Measurements from ENCODE around the gene PLCL1. TPM values are rescaled to one million over a fixed set of nuclear protein-coding genes. Genes with fewer than 3 reads are reported as not detected.

PLCL1 gene
- total RNA-seq, 1 experiment from 2014 or later, result not detected

DNA sequence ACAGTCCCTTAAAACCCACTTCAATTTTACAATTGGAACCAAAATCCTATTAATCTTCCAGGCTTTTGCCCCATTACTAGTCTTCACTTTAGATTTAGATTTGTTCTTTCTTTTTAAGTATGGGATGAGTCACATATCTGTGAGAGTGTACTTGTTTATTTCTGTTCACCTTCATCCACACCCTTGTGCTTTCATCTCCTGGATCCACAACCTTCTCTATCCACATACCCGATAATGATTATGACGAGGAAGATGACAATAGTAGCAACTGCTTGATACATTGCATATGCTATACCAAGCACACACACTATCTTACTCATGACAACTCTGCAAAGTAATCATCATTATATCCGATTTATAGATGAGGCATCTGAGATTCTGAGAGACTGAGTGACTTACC lies 297.3 kb downstream of the PLCL1 start:
- Histone ChIP-seq H3K9ac (ENCODE audit: low read length) (no peak overlapping the region), H3K27me3 (ENCODE audit: low read length) (no peaks in the 10 kb centered on the region), H3K36me3 (ENCODE audit: insufficient read depth, low read length) (no peaks in the 10 kb centered on the region), H4K20me1 (ENCODE audit: insufficient read depth, low read depth, low read length) (no peaks in the 10 kb centered on the region), H3K4me1 (ENCODE audit: low read length) (no peaks in the 10 kb centered on the region), H3K79me2 (ENCODE audit: low read length) (no peaks in the 10 kb centered on the region), H3K4me3 (ENCODE audit: low read length) (no peak overlapping the region), H2AFZ (ENCODE audit: low read length) (no peak overlapping the region), H3K27ac (ENCODE audit: low read length) (no peak overlapping the region), H3K4me2 (ENCODE audit: low read depth, low read length, poor library complexity, severe bottlenecking) (no peak overlapping the region), H3K9me2 (replicated peaks; ENCODE audit: insufficient read depth, low read length) (no peaks in the 10 kb centered on the region), H3K9me3 (ENCODE audit: low read length) (no peaks in the 10 kb centered on the region)
- no peak for DNase-seq

DNA sequence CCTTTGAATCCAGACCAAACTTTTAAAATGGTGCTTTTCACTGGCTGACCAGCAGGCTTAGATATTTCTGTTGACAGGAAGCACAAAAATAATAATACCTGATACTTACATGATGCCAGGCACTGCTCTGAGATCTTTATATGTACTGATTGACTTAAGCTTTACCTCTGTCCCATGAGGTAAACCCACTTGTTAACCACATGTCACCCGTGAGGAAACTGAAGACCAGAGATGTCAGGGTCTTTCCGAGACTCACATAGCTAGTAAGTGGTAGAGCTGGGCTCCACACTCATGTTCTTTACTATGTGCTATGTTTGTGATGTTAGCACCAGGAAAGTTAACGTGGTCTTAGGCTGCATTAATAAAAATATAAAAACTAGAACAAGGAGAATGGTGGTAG lies 297.7 kb downstream of the PLCL1 start:
- Histone ChIP-seq H3K4me3 (ENCODE audit: low read length) (no peak overlapping the region), H3K27me3 (ENCODE audit: low read length) (no peaks in the 10 kb centered on the region), H2AFZ (ENCODE audit: low read length) (no peak overlapping the region)

DNA sequence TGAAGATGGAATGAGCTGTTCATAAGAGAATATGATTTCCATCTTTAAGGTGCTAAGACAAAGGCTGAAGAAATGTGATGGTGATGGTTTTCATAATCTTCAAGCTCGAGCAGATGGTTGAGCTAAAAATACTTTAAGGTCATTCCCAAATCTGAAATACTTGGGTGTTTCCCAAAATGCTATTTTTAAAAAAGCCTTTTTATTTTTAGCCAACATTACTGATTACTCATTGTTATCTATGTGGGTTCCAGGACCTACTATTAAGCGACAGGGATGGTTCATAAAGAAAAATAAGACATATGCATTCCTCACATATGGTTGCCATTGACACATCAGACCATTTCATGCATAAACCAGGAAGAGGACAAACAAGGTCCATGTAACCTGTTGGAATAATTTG lies 298.5 kb downstream of the PLCL1 start:
- no peak overlapping the region for H3K9ac ChIP-seq (ENCODE audit: low read length)
- no peaks in the 10 kb centered on the region for H3K9me3 ChIP-seq (ENCODE audit: low read length)
- H4K20me1 ChIP-seq (ENCODE audit: insufficient read depth, low read depth, low read length), result no peaks in the 10 kb centered on the region
- no peaks in the 10 kb centered on the region for H3K4me1 ChIP-seq (ENCODE audit: low read length)
- no peaks in the 10 kb centered on the region for H3K27me3 ChIP-seq (ENCODE audit: low read length)
- no peak overlapping the region for H3K4me3 ChIP-seq (ENCODE audit: low read length)
- H3K36me3 ChIP-seq (ENCODE audit: insufficient read depth, low read length), result no peaks in the 10 kb centered on the region
- H2AFZ ChIP-seq (ENCODE audit: low read length), result no peak overlapping the region
- no peak overlapping the region for H3K27ac ChIP-seq (ENCODE audit: low read length)
- no peaks in the 10 kb centered on the region for H3K79me2 ChIP-seq (ENCODE audit: low read length)
- H3K9me2 ChIP-seq (replicated peaks; ENCODE audit: insufficient read depth, low read length), result no peaks in the 10 kb centered on the region
- DNase-seq, result no peak
- no peak overlapping the region for H3K4me2 ChIP-seq (ENCODE audit: low read depth, low read length, poor library complexity, severe bottlenecking)

More for the DNA sequence above, 297.7 kb downstream of the PLCL1 start:
- Histone ChIP-seq H3K79me2 (ENCODE audit: low read length) (no peaks in the 10 kb centered on the region), H3K4me1 (ENCODE audit: low read length) (no peaks in the 10 kb centered on the region), H3K27ac (ENCODE audit: low read length) (no peak overlapping the region), H3K36me3 (ENCODE audit: insufficient read depth, low read length) (no peaks in the 10 kb centered on the region), H3K9ac (ENCODE audit: low read length) (no peak overlapping the region), H3K9me3 (ENCODE audit: low read length) (no peaks in the 10 kb centered on the region), H3K4me2 (ENCODE audit: low read depth, low read length, poor library complexity, severe bottlenecking) (no peak overlapping the region), H4K20me1 (ENCODE audit: insufficient read depth, low read depth, low read length) (no peaks in the 10 kb centered on the region), H3K9me2 (replicated peaks; ENCODE audit: insufficient read depth, low read length) (no peaks in the 10 kb centered on the region)
- peak; percentile 28 for DNase-seq

GRCh38 chr2:198106621-198107385 lies 302.4 kb downstream of the PLCL1 start:
- Histone ChIP-seq H3K9me3 (ENCODE audit: low read length) (no peaks in the 10 kb centered on the region), H3K27ac (ENCODE audit: low read length) (no peak overlapping the region)

GRCh38 chr2:198113316-198113715 lies 308.9 kb downstream of the PLCL1 start:
- Histone ChIP-seq H3K4me2 (ENCODE audit: low read depth, low read length, poor library complexity, severe bottlenecking) (no peak overlapping the region), H3K4me3 (ENCODE audit: low read length) (no peak overlapping the region), H2AFZ (ENCODE audit: low read length) (no peak overlapping the region), H3K27me3 (ENCODE audit: low read length) (no peaks in the 10 kb centered on the region), H4K20me1 (ENCODE audit: insufficient read depth, low read depth, low read length) (no peaks in the 10 kb centered on the region), H3K36me3 (ENCODE audit: insufficient read depth, low read length) (no peaks in the 10 kb centered on the region), H3K79me2 (ENCODE audit: low read length) (no peaks in the 10 kb centered on the region), H3K9ac (ENCODE audit: low read length) (no peak overlapping the region), H3K9me3 (ENCODE audit: low read length) (no peaks in the 10 kb centered on the region), H3K9me2 (replicated peaks; ENCODE audit: insufficient read depth, low read length) (no peaks in the 10 kb centered on the region), H3K4me1 (ENCODE audit: low read length) (no peaks in the 10 kb centered on the region), H3K27ac (ENCODE audit: low read length) (no peak overlapping the region)
- DNase-seq, result no peak

More at GRCh38 chr2:198106621-198107385, 302.4 kb downstream of the PLCL1 start:
- no peaks in the 10 kb centered on the region for H3K9me2 ChIP-seq (replicated peaks; ENCODE audit: insufficient read depth, low read length)
- no peak overlapping the region for H2AFZ ChIP-seq (ENCODE audit: low read length)
- H3K9ac ChIP-seq (ENCODE audit: low read length), result no peak overlapping the region
- no peaks in the 10 kb centered on the region for H3K79me2 ChIP-seq (ENCODE audit: low read length)
- no peaks in the 10 kb centered on the region for H3K27me3 ChIP-seq (ENCODE audit: low read length)
- H3K4me2 ChIP-seq (ENCODE audit: low read depth, low read length, poor library complexity, severe bottlenecking), result no peak overlapping the region
- no peaks in the 10 kb centered on the region for H3K4me1 ChIP-seq (ENCODE audit: low read length)
- H4K20me1 ChIP-seq (ENCODE audit: insufficient read depth, low read depth, low read length), result no peaks in the 10 kb centered on the region
- no peak overlapping the region for H3K4me3 ChIP-seq (ENCODE audit: low read length)
- H3K36me3 ChIP-seq (ENCODE audit: insufficient read depth, low read length), result no peaks in the 10 kb centered on the region
- no peak for DNase-seq

- no peak for DNase-seq
- H3K27me3 ChIP-seq (ENCODE audit: low read length), result no peaks in the 10 kb centered on the region
- no peak overlapping the region for H3K4me2 ChIP-seq (ENCODE audit: low read depth, low read length, poor library complexity, severe bottlenecking)
- H3K79me2 ChIP-seq (ENCODE audit: low read length), result no peaks in the 10 kb centered on the region
- H3K4me1 ChIP-seq (ENCODE audit: low read length), result no peaks in the 10 kb centered on the region
- H3K9ac ChIP-seq (ENCODE audit: low read length), result no peak overlapping the region
- no peaks in the 10 kb centered on the region for H3K9me3 ChIP-seq (ENCODE audit: low read length)
- no peaks in the 10 kb centered on the region for H3K9me2 ChIP-seq (replicated peaks; ENCODE audit: insufficient read depth, low read length)
- no peaks in the 10 kb centered on the region for H4K20me1 ChIP-seq (ENCODE audit: insufficient read depth, low read depth, low read length)
- H3K4me3 ChIP-seq (ENCODE audit: low read length), result no peak overlapping the region
- H3K27ac ChIP-seq (ENCODE audit: low read length), result no peak overlapping the region
- H3K36me3 ChIP-seq (ENCODE audit: insufficient read depth, low read length), result no peaks in the 10 kb centered on the region
- H2AFZ ChIP-seq (ENCODE audit: low read length), result no peak overlapping the region
These were observed 309.7 kb downstream of the PLCL1 start for GRCh38 chr2:198114064-198114463.

DNA sequence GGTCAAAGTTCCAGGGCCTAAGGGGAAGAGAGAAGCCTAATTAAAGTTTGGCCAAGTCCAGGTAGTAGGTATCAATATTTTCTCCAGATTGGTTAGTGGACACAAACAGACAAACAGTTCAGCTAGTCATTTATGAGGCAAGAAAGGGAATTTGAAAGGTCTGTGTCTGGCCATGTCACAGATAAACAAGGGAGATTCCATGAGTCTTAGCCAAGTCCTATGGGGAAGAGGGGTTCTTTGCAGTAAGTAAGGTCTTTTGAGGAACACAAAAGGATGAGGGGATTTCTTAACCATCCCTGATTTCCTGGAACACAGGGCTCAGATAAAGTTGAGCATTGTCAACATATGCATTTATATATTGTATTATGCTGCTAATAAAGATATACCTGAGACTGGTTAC lies 310.8 kb downstream of the PLCL1 start:
- no peaks in the 10 kb centered on the region for H3K9me3 ChIP-seq (ENCODE audit: low read length)
- no peak overlapping the region for H2AFZ ChIP-seq (ENCODE audit: low read length)
- no peak overlapping the region for H3K4me2 ChIP-seq (ENCODE audit: low read depth, low read length, poor library complexity, severe bottlenecking)
- H4K20me1 ChIP-seq (ENCODE audit: insufficient read depth, low read depth, low read length), result no peaks in the 10 kb centered on the region
- H3K9ac ChIP-seq (ENCODE audit: low read length), result no peak overlapping the region
- H3K27ac ChIP-seq (ENCODE audit: low read length), result no peak overlapping the region
- H3K27me3 ChIP-seq (ENCODE audit: low read length), result no peaks in the 10 kb centered on the region
- no peaks in the 10 kb centered on the region for H3K79me2 ChIP-seq (ENCODE audit: low read length)
- DNase-seq, result no peak
- no peaks in the 10 kb centered on the region for H3K9me2 ChIP-seq (replicated peaks; ENCODE audit: insufficient read depth, low read length)
- H3K4me1 ChIP-seq (ENCODE audit: low read length), result no peaks in the 10 kb centered on the region
- H3K4me3 ChIP-seq (ENCODE audit: low read length), result no peak overlapping the region
- no peaks in the 10 kb centered on the region for H3K36me3 ChIP-seq (ENCODE audit: insufficient read depth, low read length)

GRCh38 chr2:198116756-198117155 lies 312.4 kb downstream of the PLCL1 start:
- DNase-seq, result no peak
- H3K27me3 ChIP-seq (ENCODE audit: low read length), result no peaks in the 10 kb centered on the region

More at GRCh38 chr2:198116756-198117155, 312.4 kb downstream of the PLCL1 start:
- Histone ChIP-seq H3K9me3 (ENCODE audit: low read length) (no peaks in the 10 kb centered on the region), H3K36me3 (ENCODE audit: insufficient read depth, low read length) (no peaks in the 10 kb centered on the region), H2AFZ (ENCODE audit: low read length) (no peak overlapping the region), H3K79me2 (ENCODE audit: low read length) (no peaks in the 10 kb centered on the region), H3K4me2 (ENCODE audit: low read depth, low read length, poor library complexity, severe bottlenecking) (no peak overlapping the region), H3K4me3 (ENCODE audit: low read length) (no peak overlapping the region), H3K9ac (ENCODE audit: low read length) (no peak overlapping the region), H4K20me1 (ENCODE audit: insufficient read depth, low read depth, low read length) (no peaks in the 10 kb centered on the region), H3K27ac (ENCODE audit: low read length) (no peak overlapping the region), H3K9me2 (replicated peaks; ENCODE audit: insufficient read depth, low read length) (no peaks in the 10 kb centered on the region), H3K4me1 (ENCODE audit: low read length) (no peaks in the 10 kb centered on the region)
